ENCODE data around the gene BEST1.

BEST1 gene

DNA sequence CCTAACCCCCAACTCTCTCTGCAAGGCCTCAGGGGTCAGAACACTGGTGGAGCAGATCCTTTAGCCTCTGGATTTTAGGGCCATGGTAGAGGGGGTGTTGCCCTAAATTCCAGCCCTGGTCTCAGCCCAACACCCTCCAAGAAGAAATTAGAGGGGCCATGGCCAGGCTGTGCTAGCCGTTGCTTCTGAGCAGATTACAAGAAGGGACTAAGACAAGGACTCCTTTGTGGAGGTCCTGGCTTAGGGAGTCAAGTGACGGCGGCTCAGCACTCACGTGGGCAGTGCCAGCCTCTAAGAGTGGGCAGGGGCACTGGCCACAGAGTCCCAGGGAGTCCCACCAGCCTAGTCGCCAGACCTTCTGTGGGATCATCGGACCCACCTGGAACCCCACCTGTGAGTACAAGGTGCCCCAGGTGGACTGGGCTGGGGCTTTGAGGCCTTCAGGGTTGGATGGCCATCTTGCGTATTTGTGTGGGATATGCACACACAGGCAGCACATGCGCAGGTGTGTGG, at the start of gene BEST1:
Gene BEST1, plus strand, starts transcription at position 317 of the 513 bp plus-strand sequence. CDS start 1,456 bp downstream, outside the sequence.
- no peak for DNase-seq (ENCODE audit: low read depth)

- DNase-seq (ENCODE audit: low read depth): no peak
Measured at GRCh38 chr11:61901397-61901796, 48.8 kb upstream of the BEST1 start.

DNA sequence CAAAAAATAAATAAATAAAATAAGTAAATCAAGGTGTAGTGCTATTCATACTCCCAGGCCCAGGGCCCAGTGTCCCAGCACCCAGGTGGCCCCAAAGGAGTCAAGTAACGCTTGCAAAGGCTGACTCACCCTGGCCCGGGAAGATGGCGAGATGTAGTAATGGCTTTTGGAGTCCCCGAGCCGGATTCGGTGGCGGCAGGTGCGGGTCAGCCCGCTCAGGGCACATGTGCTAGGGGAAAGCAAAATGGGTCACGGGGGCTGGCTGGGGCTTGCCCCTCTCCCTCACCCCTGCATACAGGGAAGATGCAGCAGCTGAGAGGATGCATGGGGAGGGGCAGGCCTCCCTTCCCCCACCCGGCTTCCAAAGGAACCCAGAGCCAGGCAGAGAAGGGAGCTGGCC, 47.8 kb upstream of the BEST1 start:
- DNase-seq (ENCODE audit: low read depth): no peak

DNA sequence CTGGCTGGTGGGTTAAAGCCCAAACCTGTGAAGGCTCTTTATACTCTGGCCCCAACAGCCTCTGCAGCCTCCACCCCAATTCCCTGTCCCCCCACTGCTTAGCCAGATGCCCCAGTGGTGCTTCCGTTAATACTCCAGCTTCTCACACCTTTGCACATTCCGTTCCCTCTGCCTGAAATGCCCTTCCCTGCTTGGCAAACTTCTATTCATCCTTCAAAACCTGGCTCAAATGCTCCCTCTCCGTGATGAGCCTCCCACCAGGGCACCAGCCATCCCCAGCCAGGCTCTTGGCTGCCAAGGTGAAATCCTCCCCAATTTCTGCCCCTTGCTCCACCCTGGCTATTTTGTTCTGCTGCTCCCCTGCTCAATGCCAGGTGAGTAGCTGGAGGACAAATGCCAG, 46.3 kb upstream of the BEST1 start:
- no peak for DNase-seq (ENCODE audit: low read depth)

GRCh38 chr11:61904539-61905048, 45.6 kb upstream of the BEST1 start:
- DNase-seq (ENCODE audit: low read depth): no peak

- DNase-seq (ENCODE audit: low read depth): no peak
Measured at GRCh38 chr11:61905067-61905696, 45.0 kb upstream of the BEST1 start.

DNA sequence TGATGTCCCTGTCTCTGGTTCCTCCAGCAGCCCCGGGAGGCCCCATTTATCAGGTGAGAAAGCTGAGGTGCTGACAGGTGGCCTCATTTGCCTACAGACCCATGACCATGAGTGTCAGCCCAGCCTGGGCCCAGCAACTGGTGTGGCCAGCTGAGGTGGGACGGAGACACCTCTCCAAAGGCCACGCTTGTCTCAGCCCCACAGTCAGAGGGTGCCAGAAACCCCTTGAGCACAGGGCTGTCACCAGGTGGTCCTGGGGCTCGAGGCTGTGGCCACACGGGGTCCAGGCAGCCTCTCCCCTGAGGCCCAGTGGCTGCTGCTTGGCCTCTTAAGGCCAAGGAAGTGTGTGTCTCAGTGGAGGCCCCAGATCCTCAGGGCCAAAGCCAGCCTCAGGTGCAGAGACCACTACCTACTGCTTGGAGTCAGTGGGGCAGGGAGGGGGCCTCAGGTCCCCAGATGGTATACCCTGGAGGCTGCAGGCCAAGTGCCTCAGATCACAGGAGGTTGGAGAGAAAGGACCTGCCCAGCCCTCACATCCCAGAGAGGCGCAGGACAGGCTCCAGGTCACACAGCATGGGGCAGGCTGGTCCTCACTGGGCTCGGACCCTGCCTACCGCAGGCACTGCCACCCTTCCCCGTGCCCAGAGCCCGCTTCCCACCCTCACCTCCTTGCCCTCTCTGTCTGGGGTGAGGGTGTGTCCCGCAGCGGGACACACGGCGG, 44.2 kb upstream of the BEST1 start:
- DNase-seq (ENCODE audit: low read depth): no peak

DNA sequence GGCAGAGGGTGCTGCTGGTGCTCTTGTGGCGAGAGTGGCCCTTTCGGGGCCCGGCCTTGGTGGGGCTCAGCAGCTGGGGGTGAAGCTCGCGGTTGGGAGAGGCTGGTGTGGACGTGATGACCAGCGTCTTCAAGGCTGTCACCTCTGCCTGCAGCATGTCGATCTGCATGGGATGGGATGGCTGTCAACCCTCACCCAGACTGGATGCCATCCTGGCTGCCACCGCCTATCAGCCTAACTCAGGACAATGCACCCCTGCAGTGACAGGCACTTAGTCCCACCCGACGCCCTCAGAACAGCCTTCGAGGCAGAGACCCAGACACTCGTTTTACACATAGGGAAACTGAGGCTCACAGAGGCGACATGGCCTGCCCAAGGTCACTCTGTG, 43.6 kb upstream of the BEST1 start:
- DNase-seq (ENCODE audit: low read depth): no peak

DNA sequence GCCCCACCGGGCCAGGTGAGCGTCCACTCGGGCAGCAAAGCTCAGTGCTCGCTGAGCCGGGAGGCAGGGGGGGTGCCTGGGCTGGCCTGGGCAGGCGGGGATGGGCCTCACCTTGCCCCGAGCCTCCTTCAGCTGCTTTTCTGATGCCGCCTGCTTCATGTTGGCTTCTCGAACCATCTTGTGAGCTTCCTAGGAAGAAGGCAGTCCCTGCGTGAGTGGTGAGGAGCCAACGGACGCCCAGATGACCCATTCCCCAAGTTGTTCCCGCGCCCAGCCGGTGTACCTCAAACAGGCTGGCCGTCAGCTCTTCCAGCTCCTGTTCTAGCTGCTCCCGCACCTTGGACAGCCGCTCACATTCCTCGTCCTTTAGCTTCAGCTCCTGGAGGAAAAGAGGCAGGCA, 42.9 kb upstream of the BEST1 start:
- no peak for DNase-seq (ENCODE audit: low read depth)

- DNase-seq (ENCODE audit: low read depth): no peak
Measured at GRCh38 chr11:61907871-61908729, 42.1 kb upstream of the BEST1 start.

DNA sequence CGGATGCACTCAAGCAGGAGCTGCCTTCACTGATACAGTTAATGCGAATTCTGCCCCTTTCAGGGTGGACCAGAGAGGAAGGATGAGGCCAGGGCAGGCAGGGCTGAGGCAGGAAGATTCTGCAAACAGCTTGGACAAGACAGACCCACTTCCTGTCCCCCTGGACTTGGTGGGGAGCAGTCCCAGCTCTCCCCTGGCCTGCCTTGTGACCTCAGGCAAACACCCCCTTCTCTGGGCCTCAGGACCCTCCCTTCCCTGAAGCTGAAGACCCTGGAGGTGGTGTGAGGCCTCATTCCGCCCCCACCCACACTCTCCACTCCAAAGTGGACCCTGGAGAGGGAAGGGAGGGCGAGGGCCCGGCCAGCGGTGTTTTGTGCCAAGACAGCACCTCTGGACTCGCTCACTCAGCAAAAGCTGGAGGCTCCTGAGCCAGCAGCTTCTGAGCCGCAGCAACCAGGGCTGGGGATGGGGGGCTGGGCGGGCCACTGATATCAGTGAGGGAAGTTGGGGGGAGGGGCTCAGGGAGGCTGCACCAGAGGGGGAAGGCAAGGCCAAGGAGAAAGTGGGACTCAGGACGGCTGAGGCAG, 41.3 kb upstream of the BEST1 start:
- DNase-seq (ENCODE audit: low read depth): no peak

- DNase-seq (ENCODE audit: low read depth): no peak
Measured at GRCh38 chr11:61910187-61911127, 39.7 kb upstream of the BEST1 start.

GRCh38 chr11:61911128-61911700, 38.9 kb upstream of the BEST1 start:
- no peak for DNase-seq (ENCODE audit: low read depth)

DNA sequence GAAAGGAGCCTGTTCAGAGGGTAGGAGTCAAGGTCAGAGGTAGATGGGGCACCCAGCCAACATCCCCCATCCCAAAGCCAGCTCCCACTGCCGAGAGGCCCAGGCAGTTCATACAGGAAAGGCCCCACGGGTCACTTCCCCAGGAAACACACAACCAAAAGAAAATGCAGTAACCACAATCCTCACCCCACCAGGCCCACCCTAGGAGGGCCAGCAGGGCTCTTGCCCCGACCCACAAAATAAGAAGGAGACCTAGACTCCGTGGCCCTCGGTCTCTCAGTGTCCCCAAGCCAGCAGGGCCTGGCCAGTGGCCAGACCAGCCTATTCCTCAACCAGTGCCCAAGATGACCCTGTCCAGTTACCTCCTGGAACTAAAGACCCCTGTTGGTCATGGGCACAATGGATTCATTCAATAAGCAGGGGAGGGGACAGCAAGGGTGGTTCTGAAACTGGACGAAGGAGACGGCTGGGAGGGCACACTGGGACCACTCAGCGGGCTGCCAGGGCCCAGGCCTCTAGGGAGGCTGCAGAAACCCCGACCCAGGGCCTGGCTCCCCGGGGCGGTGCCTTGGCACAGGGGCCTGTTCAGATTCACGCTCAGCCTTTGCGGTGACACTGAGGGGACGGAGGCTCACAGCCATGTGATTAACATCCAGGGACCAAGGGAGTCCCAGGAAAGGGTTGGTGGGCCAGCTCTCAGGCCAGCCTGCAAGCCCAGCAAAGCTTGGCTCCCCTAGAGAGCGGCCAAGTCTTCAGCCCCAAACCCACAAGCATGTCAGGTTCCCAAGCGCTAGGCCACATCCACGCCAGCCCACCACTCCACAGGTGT, 38.2 kb upstream of the BEST1 start:
- no peak for DNase-seq (ENCODE audit: low read depth)

GRCh38 chr11:61912530-61912898, 37.6 kb upstream of the BEST1 start:
- no peak for DNase-seq (ENCODE audit: low read depth)

DNA sequence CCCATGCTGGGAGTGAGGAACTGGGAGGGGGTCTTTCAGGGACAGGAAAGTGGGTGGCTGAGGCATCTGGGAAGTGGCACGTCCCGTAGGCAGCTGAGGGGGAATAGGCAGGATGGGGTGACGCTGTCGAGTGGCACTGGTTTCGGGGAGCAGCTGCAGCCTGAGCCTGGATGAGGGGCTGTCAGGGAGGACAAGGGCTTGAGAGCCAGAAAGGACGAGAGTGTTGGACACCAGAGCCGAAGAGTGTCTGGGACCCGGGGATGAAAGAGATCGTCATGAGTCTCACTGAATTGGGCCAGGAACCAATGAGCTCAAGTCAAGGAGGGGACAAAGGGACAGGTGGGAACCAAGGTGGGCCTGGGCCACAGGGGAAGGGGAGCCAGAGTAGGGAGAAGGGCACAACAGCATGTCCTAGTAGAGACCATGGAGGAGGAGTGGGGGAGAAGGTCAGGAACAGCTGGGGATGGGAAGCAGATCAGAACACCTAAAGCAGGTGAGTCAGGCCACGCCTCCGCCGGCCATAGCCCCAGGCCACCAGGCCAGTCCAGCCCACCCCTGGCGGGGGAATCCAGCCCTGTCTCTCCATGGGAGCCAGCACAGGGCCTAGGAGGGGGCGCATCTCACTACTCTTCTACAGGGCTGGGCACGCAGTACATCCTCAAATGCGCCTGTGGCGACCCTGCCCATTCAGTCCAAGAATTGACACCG, 37.0 kb upstream of the BEST1 start:
- no peak for DNase-seq (ENCODE audit: low read depth)

DNA sequence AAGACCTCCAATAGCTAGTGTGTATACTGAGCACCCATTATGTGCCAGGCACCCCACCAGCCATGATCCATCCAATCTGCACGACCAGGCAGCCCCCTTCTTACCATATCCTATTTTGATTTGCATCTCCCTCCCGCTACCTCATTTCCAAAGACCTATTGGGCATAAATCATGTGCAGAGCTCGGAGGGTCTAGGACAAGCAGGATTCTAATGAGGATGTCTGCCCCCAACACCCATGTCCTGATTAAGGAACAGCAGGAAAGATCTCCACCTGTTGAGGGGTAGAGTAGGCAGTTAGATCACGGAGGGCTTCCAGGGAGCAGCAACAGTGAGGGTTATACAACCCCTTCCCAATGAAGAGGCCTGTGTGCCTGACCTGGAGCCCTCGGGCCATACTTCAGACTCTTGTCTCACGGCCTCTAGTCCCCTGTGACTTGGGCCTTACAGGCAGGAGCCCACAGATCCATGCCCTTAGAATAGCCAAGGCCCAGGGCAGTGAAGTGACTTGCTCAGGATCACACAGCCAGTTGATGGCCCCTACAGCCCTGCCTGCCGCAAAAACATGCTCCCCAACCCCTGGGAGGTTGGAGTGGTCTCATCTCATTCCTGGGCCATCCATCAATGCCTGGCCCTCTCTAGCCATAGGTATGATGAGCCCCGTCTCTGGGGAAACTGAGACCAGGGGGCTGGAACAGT, 36.3 kb upstream of the BEST1 start:
- no peak for DNase-seq (ENCODE audit: low read depth)

DNA sequence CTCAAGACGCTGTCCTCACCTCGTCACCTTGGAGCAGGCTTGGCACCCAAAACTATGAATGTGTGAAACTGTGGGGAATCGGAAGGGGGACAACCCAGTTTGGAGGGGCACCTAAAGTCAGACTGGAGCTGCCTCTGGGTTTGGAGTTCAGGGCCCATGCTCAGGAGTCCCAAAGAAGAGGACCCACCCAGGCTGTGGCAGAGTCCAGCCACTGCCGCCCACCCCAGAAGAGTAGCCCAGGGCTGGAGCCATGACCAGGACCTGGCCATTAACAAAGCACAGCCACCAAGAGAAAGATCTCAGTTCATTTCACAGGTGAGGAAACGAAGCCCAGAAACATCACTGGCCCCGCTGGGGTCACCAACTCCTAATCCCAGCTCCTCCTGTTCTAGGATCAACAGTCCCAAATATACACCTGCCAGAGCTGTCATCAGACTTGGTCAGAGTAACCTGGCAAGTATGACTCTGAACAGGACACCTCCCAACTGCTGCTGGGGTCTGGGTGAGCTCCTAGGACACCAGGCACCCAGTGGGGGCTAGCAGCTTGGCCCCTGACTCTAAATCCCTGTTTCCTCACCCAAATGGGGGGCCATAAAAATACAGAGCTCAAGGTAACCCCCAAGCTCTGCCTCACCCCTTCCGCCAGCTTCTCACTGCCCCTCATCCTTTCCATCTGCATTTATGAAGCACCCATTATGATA, 35.5 kb upstream of the BEST1 start:
- DNase-seq (ENCODE audit: low read depth): no peak
